H1 (cell line): ENCODE results near the gene MFAP3L.

ENCODE experiments used
- ATF3 ChIP-seq: IDR thresholded peaks from 2 replicates; pipeline ENCODE4 v1.6.1; 2011; ENCODE audit warnings: low read depth, mild to moderate bottlenecking, low read length; ENCODE audit not compliant: insufficient read depth
- CHD2 ChIP-seq: IDR thresholded peaks from 2 replicates; pipeline ENCODE4 v1.6.1; 2012; ENCODE audit warnings: low read length, improper control_type of control experiment
- CREB1 ChIP-seq: IDR thresholded peaks from 2 replicates; pipeline ENCODE4 v1.6.1; 2012; ENCODE audit warnings: inconsistent platforms
- CTCF ChIP-seq, 3 experiments: IDR thresholded peaks; 1 replicate in 2 of 3; 2 replicates in 1 of 3; pipeline versions ENCODE4 v1.5.1 to v1.6.1; 2011; ENCODE audit warnings: low read length in 3 of 3, mild to moderate bottlenecking in 3 of 3, inconsistent platforms in 2 of 3, low read depth in 1 of 3, moderate library complexity in 1 of 3; ENCODE audit not compliant: insufficient read depth in 1 of 3; ENCODE audit errors: control extremely low read depth in 1 of 3
- EP300 ChIP-seq, 2 experiments: IDR thresholded peaks; 1 replicate in 1 of 2; 2 replicates in 1 of 2; pipeline ENCODE4 v1.6.1; 2011 to 2012; ENCODE audit warnings: low read depth in 2 of 2, low read length in 2 of 2, mild to moderate bottlenecking in 2 of 2, borderline replicate concordance in 1 of 2, inconsistent platforms in 1 of 2, moderate library complexity in 1 of 2
- JUN ChIP-seq: IDR thresholded peaks from 2 replicates; pipeline ENCODE4 v1.6.1; 2011; ENCODE audit warnings: low read depth, mild to moderate bottlenecking, improper control_type of control experiment, low read length
- POLR2A ChIP-seq, 2 experiments: IDR thresholded peaks; 1 replicate in 1 of 2; 2 replicates in 1 of 2; pipeline ENCODE4 v1.6.1; 2011; ENCODE audit warnings: low read depth in 2 of 2, low read length in 2 of 2, mild to moderate bottlenecking in 2 of 2; ENCODE audit errors: control extremely low read depth in 1 of 2
- POLR2AphosphoS5 ChIP-seq: IDR thresholded peaks from 2 replicates; pipeline ENCODE4 v1.6.1; 2011; ENCODE audit warnings: low read depth, low read length
- RAD21 ChIP-seq, 2 experiments: IDR thresholded peaks in 1 of 2; conservative IDR thresholded peaks in 1 of 2; 2 replicates each; pipeline ENCODE4 v1.6.1; 2011; ENCODE audit warnings: low read depth in 2 of 2, low read length in 2 of 2, improper control_type of control experiment in 1 of 2, inconsistent platforms in 1 of 2, mild to moderate bottlenecking in 1 of 2, moderate library complexity in 1 of 2
- RFX5 ChIP-seq: IDR thresholded peaks from 2 replicates; pipeline ENCODE4 v1.6.1; 2011; ENCODE audit warnings: low read depth, low read length, improper control_type of control experiment, borderline replicate concordance
- SP4 ChIP-seq: IDR thresholded peaks from 2 replicates; pipeline ENCODE4 v1.6.1; 2012; ENCODE audit warnings: low read length, inconsistent platforms
- TAF1 ChIP-seq: IDR thresholded peaks from 2 replicates; pipeline ENCODE4 v1.6.1; 2011; ENCODE audit warnings: mild to moderate bottlenecking, low read depth, low read length

- TF ChIP-seq ATF3: no peak
- no peak for TF ChIP-seq POLR2AphosphoS5
- TF ChIP-seq SP4: no peak
- no peak for TF ChIP-seq POLR2A (IDR thresholded peaks at IDR 0.05; ENCODE audit: control extremely low read depth in 1 of 2, low read depth in 2 of 2, low read length in 2 of 2)
- TF ChIP-seq CTCF (IDR thresholded peaks at IDR 0.05; ENCODE audit: control extremely low read depth in 1 of 3, insufficient read depth in 1 of 3, low read depth in 1 of 3, low read length in 3 of 3): no peak
- TF ChIP-seq JUN: no peak
- TF ChIP-seq CREB1: no peak
- no peak for TF ChIP-seq RAD21 (IDR thresholded peaks at IDR 0.05 in 1 of 2, conservative IDR thresholded peaks at IDR 0.05 in 1 of 2; ENCODE audit: low read depth in 2 of 2, low read length in 2 of 2)
- no peak for TF ChIP-seq CHD2
- TF ChIP-seq TAF1: no peak
- no peak for TF ChIP-seq RFX5
- no peak for TF ChIP-seq EP300 (IDR thresholded peaks at IDR 0.05; ENCODE audit: borderline replicate concordance in 1 of 2, low read depth in 2 of 2, low read length in 2 of 2)
These were observed 68.4 kb downstream of the MFAP3L start for GRCh38 chr4:169957785-169958184.
